ENCODE data around the gene PNMA6E. TPM values are rescaled to one million over a fixed set of nuclear protein-coding genes. Genes with fewer than 3 reads are reported as not detected.

Gene PNMA6E
- not detected for polyA plus RNA-seq (ENCODE audit: insufficient read length in 10 of 10)
- long read RNA-seq, donor 1: 0 reads
- long read RNA-seq, donor 2: 0 reads
- long read RNA-seq, donor 3: 0 reads
- long read RNA-seq, donor 4: 0 reads
- long read RNA-seq, donor 5: 0 reads
- long read RNA-seq, donor 6: 0 reads
- long read RNA-seq, donor 7: 0 reads
- long read RNA-seq, donor 8: 0 reads
- long read RNA-seq, donor 9: 0 reads

- no peak for DNase-seq
These were observed at the start of gene PNMA6E for GRCh38 chrX:153401133-153401764. PNMA6E (minus strand) TSS chrX:153401350; CDS start chrX:153398849, 2,501 bp downstream.

- DNase-seq: no peak
These were observed 49.8 kb upstream of the PNMA6E start for GRCh38 chrX:153450949-153451277.

DNA sequence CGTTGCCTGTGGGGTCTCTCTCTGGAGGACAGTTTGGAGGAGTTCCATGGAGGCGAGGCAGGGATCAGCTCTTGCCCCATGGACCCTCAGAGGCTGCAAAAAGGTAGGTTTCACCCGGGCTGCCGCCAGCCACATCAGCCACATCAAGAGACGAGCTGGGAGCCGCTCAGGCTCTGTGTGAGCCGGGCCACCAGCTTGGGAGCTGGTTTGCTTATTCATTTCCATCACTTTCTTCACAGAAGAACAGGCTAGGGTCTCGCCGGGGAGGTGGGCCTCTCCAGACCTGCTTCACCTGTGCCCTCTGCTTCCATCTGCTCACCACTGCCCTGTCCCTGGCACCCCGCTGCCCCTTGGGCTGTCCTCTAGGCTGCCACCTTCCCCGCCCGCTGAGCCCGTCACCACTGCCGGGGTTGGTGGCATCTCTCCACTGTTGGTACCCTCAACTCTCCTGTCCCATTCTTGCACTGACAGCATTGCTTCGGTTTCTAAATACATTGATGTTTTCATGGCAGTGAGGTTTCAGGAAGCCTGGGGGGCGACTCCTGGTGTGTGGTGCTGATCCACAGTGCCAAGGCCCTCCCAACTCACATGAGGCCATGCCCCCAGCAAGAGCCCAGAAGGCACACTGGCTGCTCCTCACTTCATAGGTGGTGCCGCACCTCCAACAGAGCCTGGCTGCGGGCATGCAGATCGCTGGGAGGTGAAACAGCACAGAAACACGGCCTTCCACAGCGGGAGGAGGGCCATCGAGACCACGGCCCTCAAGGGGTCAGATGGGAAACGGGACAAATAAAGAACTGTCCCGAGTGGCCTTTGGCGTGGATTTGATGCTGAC is 49.2 kb upstream of the PNMA6E start:
- no peak for DNase-seq

- DNase-seq: no peak
These were observed 48.4 kb upstream of the PNMA6E start for GRCh38 chrX:153449368-153450113.

- no peak for DNase-seq
These were observed 47.6 kb upstream of the PNMA6E start for GRCh38 chrX:153448556-153449367.

DNA sequence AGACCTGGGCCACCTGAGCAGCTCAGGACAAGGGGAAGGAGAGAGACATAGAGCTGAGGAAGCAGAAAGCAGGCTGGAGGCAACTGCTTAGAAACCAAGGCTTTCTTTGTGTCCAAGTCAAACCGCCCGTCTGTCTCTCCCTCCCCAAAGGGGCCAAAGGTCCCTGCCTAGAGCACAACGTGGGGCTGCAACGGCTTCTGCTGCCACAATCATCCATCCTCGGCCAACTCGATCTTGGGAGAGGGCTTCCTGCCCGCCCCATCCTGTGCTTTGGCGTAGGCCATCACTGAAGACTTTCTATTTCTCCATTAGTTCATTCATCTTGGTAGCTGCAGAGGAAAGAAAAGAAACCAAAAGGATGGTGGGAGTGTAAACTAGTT is 46.4 kb upstream of the PNMA6E start:
- DNase-seq: no peak

GRCh38 chrX:153446950-153447580 is 45.9 kb upstream of the PNMA6E start:
- no peak for DNase-seq

DNA sequence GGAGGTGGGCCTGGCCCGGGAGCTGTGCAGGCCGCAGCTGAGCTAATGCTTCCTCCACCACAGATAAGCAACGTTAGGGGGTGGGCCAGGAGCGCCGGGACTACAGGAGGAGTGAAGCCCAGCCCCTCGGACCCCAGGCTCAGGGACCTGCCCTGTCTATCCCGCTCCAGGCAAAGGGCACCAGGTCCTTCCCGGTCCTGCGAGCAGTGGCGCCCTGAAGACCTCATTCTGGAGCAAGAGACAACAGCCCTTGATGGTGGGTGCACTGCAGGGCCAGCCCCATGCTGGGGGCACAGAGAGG is 45.4 kb upstream of the PNMA6E start:
- DNase-seq: no peak

DNA sequence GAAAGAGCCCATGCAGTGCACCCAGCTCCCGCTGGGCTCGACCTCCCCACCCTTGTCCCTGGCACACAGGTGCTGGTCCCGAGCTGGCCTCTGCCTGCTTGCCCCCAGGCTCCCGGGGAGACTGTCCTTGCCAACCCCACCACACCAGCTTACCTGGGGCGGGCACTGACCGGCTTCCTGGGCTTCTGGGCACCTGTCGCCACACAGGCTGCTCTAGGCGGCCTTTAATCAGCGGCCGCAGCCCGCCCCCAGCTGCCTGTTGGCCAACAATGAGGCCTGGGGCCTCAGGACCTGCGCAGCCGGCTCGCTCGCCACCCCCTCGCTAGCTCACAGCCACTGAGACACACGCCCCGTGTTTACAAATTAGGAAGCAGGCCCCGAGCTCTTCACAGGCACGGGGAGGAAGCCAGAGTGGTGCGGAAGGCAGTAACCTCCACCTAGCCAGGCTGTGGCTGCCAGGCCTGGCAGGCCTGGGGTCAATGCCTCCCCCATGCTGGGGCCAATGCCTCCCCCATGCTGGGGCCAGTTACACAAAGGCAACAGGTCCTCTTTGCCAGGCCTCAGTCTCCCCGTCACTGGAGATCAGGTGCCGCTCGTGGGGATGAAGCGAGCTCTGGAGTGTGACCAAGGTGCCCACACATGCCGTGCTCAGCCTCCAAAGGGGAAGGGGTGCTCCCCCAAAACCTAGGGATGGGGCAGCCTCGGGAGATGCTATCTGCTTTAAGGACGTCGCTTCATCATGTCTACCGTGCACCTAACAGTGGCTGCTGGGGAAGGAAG is 44.9 kb upstream of the PNMA6E start, which contains the start of gene TREX2:
TREX2 (minus strand) TSS at position 201 of the 780 bp plus-strand sequence. CDS start 626 bp downstream, outside the sequence.
- DNase-seq: no peak

- no peak for DNase-seq
These were observed 44.1 kb upstream of the PNMA6E start for GRCh38 chrX:153445106-153445855.

DNA sequence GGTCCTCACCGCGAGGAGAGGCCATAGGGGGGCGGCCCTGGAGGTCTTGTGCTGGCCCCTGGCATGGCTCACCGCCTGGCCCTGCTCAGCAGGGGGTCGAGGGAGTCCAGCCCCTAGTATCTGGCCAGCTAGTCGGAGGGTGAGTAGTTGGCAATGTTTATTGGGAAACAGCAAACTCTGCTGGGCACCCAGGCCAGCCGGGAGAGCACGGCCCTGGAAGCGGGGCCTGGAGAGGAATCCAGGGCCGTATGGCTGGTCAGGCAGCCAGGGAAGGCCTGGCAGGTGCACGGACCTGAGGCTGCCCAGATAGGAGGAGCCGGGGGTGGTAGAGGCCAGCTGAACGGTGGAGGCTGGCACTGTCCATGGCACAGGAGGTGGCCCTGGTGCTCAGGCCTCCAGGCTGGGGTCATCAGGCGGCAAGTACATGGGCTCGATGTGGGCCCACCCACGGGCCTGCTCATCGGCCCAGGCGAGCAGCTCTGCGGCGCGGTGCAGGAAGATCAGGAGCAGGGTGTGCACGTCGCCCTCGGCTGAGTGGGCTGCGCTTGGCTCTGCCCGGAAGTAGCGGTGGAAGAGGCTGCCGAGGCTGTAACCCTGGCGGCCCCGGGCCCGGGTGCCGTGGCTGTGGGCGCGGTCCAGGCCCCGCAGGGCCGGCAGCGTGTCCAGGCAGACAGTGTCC is 43.3 kb upstream of the PNMA6E start:
- DNase-seq: no peak

- DNase-seq: no peak
These were observed 42.6 kb upstream of the PNMA6E start for GRCh38 chrX:153443476-153444332.

GRCh38 chrX:153442463-153442862 is 41.3 kb upstream of the PNMA6E start:
- DNase-seq: no peak

DNA sequence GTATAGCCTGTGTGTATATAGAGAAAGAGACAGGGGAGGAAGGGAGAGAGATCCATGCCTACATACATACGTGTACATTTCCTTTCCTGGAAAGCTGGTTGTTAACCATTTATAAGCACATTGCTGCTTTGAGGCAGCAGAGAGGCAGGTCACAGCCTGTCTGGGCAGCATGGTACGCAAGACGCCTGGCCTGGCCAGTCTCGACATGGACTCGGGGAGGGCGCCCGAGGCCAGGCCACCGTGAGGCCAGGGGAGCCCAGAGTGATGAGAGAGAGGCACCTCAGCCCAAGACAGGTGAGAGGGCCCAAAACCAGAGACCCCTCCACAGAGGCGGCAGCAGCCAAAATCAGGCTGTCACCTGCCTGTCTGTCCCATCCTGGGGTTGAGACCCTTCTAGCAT is 40.8 kb upstream of the PNMA6E start:
- DNase-seq: no peak

DNA sequence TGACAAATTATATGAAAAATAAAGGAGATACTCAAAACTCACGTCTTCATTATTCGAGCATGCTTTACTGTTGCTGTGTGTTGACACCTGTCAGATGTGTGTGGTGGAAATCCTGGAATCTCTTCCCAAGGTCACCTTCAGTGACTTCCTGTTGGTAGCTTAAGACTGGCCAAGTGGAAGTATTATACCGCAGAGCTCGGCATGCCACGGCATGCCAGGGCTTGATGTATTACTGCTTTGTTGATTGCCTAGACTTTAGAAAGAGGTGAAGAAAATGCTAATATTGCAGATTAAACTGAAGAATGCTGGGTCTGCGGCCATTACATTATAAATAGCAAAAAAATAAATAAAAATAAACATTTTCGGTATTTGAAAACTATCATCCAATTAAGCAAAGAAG is 40.1 kb upstream of the PNMA6E start:
- no peak for DNase-seq

DNA sequence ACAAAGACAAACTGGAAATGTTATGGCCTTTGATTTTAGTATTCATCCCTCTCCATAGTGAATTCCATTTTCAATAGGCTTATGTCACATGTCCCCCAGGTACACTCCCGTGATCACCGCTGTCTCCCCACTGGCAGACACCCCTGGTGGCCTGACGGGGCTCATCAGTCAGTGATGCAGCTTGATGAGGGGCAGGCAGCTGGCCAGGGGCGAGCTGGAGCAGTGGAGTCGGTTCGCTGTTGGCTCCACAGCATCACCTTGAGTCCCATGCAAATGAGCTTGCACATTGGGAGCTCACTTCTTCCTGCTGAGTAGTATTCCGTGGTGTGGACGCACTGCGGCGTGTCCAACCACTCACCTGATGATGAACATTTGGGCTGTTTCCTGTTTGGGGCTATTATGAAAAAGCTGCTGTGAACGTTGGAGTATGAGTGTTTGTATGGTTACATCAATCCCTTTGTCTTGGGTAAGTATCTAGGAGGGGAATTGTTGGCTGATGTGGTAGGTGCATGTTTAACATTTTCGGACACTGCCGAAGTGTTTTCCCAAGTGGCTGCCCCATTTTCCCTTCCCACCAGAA is 39.5 kb upstream of the PNMA6E start:
- DNase-seq: no peak

DNA sequence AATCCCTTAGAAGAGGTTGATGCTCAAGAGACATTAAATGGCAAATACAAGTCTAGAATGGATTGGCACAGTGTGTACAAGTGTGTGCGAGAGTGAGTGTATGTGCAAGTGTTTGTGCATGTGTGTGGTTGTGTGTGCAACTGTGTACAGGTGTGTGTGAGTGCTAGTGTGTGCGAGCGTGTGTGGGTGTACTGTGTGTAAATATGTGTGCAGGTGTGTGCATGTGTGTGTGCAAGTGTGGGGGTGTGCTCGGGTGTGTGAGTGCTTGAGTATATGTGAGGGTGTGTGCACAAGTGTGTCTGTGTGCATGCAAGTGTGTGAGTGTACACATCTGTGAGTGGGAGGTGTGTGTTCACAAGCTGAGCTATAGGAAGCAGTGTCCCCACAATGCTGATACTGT is 38.8 kb upstream of the PNMA6E start:
- DNase-seq: no peak

- DNase-seq: no peak
These were observed 37.4 kb upstream of the PNMA6E start for GRCh38 chrX:153438532-153438931.
